Dermis blood vessel endothelial cell (primary cell): Measurements from ENCODE around the gene BMERB1. TPM values are rescaled to one million over a fixed set of nuclear protein-coding genes. Genes with fewer than 3 reads are reported as not detected.
"Not testable (repeated sequence)": the region's sequence is repeated elsewhere in the genome, so short reads cannot be mapped to it uniquely, and the experiment has no call there.

Experiments used
- DNase-seq: peaks from one replicate; pipeline ENCODE4 v3.0.0; 2010
- total RNA-seq: library from RNA; depleted of rRNA; stranded (reverse); fragments of >200 nt; gene quantifications from 2 replicates; pipeline ENCODE4 v1.2.3, GENCODE V29; 2014

The BMERB1 gene
- total RNA-seq, 1 donor from 2014 or later = 12.6 TPM

GRCh38 chr16:15566095-15566494 lies 131.7 kb downstream of the BMERB1 start:
- DNase-seq = no peak

- no peak for DNase-seq
These were observed 133.4 kb downstream of the BMERB1 start for GRCh38 chr16:15567823-15568222.

GRCh38 chr16:15570666-15571065 lies 136.3 kb downstream of the BMERB1 start:
- DNase-seq = not testable (repeated sequence)

DNA sequence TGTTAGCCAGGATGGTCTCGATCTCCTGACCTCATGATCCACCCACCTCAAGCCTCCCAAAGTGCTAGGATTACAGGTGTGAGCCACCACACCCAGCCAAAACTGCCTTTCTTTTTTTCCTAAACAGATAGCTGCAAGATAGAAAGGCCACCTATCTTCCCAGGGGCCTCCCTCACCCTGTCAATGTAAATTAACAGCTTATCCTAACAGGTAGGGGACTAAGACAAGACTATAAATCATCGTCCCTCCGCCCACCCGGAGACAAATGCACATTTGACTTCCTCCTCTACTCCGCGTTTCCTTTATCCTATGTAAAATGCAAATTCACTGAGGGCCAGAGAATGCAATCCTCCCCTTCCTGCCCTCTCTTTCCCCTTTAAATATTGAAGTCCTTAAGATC lies 137.2 kb downstream of the BMERB1 start:
- DNase-seq = no peak

- no peak for DNase-seq
These were observed 138.1 kb downstream of the BMERB1 start for GRCh38 chr16:15572329-15573001.

GRCh38 chr16:15573274-15573895 lies 139.0 kb downstream of the BMERB1 start:
- DNase-seq = no peak

DNA sequence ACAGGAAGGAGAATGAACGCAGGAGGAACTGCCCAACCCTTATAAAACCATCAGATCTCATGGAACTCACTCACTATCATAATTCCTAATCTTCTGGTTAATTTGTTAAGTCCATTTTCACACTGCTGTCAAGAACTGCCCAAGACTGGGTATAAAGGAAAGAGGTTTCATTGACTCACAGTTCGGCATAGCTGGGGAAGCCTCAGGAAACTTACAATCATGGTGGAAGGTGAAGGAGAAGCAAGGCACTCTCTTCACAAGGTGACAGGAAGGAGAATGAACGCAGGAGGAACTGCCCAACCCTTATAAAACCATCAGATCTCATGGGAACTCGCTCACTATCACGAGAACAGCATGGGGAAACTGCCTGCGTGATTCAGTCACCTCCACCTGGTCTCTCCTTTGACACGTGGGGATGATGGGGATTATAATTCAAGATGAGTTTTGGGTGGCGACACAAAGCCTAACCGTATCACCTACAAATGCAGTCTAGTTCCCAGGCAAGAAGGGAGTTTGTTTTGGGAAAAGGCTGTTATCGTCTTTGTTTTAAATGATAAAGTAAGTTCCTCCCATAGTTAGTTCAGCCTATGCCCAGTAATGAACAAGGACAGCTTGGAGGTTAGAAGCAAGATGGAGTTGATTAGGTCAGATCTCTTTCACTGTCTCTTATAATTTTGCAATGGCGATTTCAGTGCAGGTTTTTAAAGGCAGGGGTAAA lies 139.7 kb downstream of the BMERB1 start:
- not testable (repeated sequence) for DNase-seq

- no peak for DNase-seq
These were observed 140.2 kb downstream of the BMERB1 start for GRCh38 chr16:15574614-15574948.

- no peak for DNase-seq
These were observed 141.1 kb downstream of the BMERB1 start for GRCh38 chr16:15575293-15576049.

DNA sequence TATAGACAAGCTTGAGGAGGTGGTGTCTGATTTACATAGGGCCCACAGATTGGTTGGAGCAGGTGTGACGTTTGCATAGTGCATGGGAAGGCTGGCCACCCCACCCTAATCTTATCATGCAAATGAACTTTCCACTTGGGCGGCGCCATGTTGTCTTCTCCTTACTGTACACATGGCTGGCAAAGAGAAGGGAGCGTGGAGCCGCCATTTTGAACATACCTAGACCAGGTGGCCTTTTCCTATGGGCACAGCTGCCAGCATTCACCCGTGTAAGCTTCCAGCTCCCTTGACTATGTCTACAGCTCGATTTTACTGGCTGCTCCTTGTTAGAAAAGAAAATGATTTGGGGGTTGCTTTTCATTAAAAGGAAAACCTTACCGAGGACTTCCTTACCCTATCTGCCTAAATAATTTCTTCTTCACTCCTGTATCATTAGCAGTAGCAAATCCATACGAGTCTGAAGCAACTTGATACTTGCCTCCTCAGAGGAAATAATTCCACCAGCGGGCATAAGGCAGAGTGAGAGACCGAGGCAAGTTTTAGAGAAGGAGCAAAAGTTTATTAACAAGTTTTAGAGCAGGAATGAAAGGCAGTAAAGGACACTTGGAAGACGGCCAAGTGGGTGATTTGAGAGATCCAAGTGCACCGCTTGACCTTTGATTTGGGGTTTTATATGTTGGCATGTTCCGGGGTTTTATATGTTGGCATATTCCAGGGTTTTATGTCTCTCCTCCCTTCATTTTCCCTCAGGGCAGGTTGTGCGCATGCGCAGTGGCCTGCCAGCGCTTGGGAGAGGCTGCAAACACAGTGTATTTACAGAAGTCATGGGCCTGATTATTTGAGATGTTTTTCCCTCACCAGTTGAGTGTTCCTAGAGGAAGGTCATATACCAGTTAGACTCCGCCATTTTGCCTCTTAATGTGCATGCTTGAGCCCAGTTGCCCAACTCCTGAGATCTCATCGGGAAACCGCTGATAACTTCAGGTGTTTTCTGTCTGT lies 142.9 kb downstream of the BMERB1 start:
- DNase-seq = no peak

GRCh38 chr16:15578824-15579223 lies 144.4 kb downstream of the BMERB1 start:
- no peak for DNase-seq

GRCh38 chr16:15581127-15581815 lies 146.9 kb downstream of the BMERB1 start:
- DNase-seq = peak; percentile 70

- DNase-seq = no peak
These were observed 149.1 kb downstream of the BMERB1 start for GRCh38 chr16:15583526-15583925.

DNA sequence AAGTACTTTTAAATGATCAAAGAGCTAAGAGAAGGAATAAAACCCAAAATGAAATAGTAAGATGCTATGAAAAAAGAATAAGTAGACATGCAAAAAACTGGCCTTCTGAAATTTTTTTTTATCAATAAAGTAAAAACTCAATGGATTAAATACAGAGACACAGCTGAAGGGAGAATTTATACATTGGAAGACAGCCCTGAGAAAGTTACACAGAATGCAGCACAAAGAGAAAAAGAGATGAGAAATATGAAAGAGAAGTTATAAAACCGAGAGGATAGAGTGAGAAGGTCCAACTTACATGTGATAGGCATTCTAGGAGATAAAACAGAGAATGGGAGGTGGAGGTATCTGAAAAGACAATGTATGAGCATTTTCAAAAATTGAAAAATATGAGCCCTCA lies 151.6 kb downstream of the BMERB1 start:
- no peak for DNase-seq

DNA sequence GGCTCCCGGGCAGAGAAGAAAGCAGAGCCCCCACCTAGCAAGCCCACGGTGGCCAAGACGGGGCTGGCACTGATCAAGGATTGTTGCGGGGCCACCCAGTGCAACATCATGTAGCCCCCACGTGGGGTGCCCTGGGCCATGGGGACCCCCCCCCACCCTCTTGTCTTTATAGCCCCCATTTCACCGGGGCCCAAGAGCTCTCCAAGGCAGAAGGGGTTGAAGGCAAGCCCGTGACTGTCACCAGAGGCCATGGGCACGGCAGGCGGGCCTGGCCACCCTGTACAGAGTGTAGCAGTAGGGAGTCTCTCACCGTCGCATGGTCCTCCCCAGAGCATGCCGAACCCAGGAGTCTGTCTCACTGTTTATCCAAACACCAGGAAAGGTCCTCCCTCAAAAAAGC lies 152.3 kb downstream of the BMERB1 start:
- DNase-seq = no peak

DNA sequence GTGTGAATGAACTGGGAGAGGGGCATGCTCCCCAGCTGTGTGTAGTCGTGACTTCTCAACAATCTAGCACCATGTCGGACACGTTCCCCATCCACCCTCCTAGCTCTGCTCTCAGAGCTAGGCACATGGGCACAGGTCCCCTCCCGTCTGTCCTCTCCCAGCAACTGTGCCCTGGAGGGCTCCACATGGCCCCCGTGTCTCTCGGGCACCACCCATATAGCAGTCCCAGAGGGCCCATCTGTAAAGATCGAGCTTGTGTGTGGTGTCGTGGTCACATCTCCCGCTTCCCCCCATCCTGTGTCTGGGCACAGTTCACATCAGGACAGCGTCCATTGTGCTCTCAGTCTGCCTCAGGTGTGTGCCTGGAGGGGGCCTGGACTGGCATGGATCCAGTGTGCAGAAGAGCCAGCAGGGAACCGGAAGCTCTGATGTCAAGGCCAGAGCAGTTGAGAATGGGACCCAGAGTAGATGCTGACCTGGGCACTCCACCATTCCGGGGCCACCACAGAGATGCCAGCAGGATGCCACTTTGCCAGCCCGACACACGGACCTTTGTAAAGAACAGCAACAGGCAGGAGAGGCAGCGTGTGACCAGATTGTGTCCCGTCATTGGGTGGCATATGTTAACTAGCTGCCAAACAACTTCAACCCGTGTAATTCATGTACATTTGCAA lies 152.9 kb downstream of the BMERB1 start:
- no peak for DNase-seq

- DNase-seq = no peak
These were observed 157.9 kb downstream of the BMERB1 start for GRCh38 chr16:15592324-15592723.

GRCh38 chr16:15593235-15593634 lies 158.8 kb downstream of the BMERB1 start:
- no peak for DNase-seq

DNA sequence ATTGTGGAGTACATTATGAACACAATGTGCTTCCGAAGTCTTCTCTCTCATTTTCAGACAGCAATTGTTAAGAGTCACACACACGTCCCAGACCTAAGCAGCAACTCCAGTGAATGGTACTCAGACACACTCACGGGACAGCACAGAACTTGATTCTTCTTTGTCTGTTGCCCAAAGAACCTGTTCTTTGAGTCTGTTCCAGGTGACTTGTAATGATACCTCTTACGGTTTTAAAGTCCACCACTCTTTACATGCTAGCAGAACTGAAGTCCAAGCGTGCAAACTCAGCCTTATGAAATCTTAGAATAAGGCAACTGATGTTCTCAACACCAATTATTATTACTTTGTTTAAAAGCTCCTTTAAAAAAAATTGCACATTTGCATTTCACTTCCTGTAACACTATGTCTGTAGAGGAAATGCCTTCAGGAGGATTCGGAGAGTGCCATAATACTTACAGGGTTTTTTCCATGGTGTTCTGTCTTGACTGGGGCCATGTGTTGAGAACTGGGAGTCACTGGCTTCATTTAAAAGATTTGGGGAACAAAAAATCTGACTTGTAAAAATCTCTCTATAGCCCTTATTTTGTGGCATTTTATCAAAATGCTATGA lies 160.4 kb downstream of the BMERB1 start:
- peak; percentile 39 for DNase-seq

DNA sequence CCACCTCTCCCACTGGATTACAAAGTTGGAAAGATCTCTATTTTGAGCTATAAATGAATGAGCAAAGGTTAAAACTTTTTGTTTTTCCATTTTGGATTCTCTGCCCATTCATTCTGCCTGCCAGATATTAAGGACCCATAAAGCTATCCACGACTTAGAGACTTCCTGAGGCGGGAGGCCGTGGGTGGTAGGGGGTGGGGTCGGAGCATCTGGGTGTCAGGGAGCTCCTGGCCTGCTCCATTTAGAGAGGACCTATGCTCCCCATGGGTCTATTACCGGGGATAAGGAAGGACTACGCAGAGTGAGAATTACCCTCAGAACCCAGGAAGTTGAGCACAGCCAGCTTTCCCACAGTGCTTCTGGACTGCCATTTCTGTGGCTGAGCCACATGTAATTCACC lies 162.7 kb downstream of the BMERB1 start:
- no peak for DNase-seq
